Neural crest cell (in vitro differentiated cells): Measurements from ENCODE around the gene ERC2. TPM values are rescaled to one million over a fixed set of nuclear protein-coding genes. Genes with fewer than 3 reads are reported as not detected.

Experiments used
- DNase-seq: peaks from one replicate; pipeline ENCODE4 v3.0.0; 2021; ENCODE audit warnings: low read depth, mixed read lengths, low spot score
- H3K27ac Mint-ChIP-seq: one replicate; pipeline ENCODE4 v1.8.0; 2021; ENCODE audit warnings: mild to moderate bottlenecking, mixed read lengths; ENCODE audit not compliant: unreplicated experiment
- H3K27me3 Mint-ChIP-seq: 2 replicates; pipeline ENCODE4 v1.8.0; 2021; ENCODE audit warnings: low read depth, mild to moderate bottlenecking, mixed read lengths
- H3K36me3 Mint-ChIP-seq: 2 replicates; pipeline ENCODE4 v1.8.0; 2021; ENCODE audit warnings: low read depth, mild to moderate bottlenecking, mixed read lengths
- H3K4me1 Mint-ChIP-seq: 2 replicates; pipeline ENCODE4 v1.8.0; 2021; ENCODE audit warnings: mixed read lengths
- H3K4me3 Mint-ChIP-seq: one replicate; pipeline ENCODE4 v1.8.0; 2021; ENCODE audit warnings: mild to moderate bottlenecking, mixed read lengths
- H3K9me3 Mint-ChIP-seq: 2 replicates; pipeline ENCODE4 v1.8.0; 2021; ENCODE audit warnings: mixed read lengths
- CTCF ChIP-seq: fragments of 200-600 bp; sonication (generic); conservative IDR thresholded peaks from 2 replicates; pipeline ENCODE4 v1.5.0; 2021; ENCODE audit warnings: antibody characterized with exemption, mild to moderate bottlenecking
- total RNA-seq: library from RNA; stranded (reverse); gene quantifications from 2 replicates; pipeline ENCODE4 v1.2.1, GENCODE V29; 2021

Gene ERC2
- total RNA-seq, 1 donor from 2014 or later, result 13.5 TPM

DNA sequence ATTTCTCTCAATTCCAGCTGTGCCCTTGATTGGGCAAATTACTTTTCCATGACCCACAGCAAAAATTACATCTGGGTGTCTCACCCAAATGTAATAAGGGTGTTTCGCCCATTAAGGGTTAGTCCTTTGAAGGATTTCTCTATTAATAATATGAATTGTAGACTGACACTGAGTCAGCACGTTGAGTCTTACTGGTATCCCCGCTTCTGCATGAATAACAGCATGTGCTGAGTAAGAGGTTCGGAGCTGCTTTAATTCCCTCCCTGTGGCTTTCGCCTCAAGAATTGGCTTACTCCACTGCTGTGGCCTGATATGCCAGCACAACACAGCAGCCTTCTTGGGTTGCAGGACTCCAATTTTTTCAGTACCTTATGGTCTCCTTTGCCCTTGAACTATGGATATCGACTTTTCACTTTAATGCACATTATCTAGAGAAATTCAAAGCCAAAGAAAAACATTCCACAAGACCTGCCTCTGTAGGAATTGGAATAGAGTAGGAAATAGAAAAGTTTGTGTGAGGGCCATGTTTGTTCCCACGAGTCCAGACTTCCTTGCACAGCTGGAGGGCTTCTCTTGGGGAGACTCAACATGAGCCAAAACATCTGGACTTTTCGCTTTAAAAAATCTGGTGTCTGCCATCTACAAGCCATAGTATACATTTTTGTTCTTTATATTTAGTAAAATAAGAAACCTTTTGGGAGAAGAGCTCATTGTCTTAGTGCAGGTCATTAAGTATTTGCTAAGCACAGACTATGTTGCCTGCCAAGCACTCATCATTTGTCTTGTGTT, 20.7 kb upstream of the ERC2 start:
- Mint-ChIP-seq H3K4me3 (no peak overlapping the region), H3K27ac (no peak overlapping the region), H3K4me1 (no peaks in the 10 kb centered on the region), H3K36me3 (no peaks in the 10 kb centered on the region), H3K9me3 (no peaks in the 10 kb centered on the region), H3K27me3 (peaks cover 79% of the 10 kb centered on the region)
- DNase-seq, result no peak
- no peak for TF ChIP-seq CTCF

DNA sequence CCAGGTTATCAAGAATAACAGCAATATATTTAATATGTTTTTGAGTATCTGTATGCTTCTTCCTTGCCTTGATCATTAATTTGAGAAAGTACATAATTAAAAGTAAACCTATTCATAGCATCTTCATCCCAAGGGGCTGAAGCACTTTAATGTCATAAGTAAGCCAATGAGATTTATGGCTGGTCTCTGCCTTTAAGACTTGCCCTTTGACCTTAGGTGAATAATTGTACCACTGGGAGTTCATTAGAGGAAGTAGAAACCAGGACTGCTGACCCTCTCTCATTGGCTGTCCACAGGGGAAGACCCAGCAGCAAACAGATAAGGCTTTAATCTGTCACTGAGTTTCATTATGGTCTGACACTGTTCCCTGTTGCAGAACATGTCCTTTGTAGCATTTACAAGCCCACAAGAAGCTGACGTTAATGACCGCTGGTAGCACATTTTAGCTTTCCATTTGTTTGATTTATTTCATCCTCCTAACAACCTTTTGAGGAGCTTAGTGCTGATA, 16.3 kb upstream of the ERC2 start:
- no peak overlapping the region for H3K27ac Mint-ChIP-seq
- no peak overlapping the region for H3K4me3 Mint-ChIP-seq
- H3K36me3 Mint-ChIP-seq, result no peaks in the 10 kb centered on the region
- TF ChIP-seq CTCF, result no peak
- no peak for DNase-seq
- H3K27me3 Mint-ChIP-seq, result peaks cover 80% of the 10 kb centered on the region
- peaks cover 2% of the 10 kb centered on the region for H3K9me3 Mint-ChIP-seq
- H3K4me1 Mint-ChIP-seq, result no peaks in the 10 kb centered on the region

DNA sequence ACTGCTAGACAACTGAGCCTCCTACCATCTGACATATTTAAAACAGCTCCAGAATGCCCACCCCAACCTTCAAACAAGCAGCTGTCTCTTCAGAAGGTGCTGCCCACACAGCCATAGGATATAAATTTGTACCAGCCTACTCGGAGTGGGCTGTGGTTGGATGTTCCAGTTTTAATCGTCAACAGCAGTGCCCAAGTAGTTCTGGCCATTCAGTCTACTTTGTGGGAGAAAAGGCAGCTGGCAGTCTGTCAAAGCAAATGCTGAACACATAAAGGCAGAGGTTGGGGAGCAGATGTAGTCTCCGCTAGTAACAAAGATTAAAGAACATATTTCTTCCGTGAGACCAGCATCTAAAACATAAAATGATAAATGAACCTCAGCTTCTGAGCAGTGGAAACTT, 15.9 kb upstream of the ERC2 start:
- Mint-ChIP-seq H3K4me1 (no peaks in the 10 kb centered on the region), H3K9me3 (peaks cover 2% of the 10 kb centered on the region), H3K4me3 (no peak overlapping the region), H3K27me3 (peaks cover 79% of the 10 kb centered on the region), H3K36me3 (no peaks in the 10 kb centered on the region), H3K27ac (no peak overlapping the region)
- no peak for TF ChIP-seq CTCF
- no peak for DNase-seq

DNA sequence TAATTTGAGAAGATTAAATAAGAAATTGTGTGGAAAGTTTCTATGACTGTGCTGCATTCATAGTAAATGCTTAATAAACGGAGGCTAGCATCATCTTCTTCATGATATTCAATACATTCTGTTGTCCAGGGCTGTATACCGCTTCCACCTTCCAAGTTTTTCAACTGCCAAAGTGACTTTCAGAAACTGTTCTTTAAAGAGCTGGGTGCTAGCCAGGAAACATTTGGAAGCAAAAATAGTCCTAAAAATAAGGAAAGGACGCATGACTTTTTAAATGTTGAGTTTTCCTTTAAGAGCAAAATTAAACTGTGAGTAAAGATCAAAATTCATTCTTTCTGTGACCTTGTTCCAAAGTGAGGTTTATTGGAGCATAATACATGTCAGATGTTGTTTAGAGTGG, 9.4 kb upstream of the ERC2 start:
- H3K4me1 Mint-ChIP-seq, result peaks cover 4% of the 10 kb centered on the region
- no peaks in the 10 kb centered on the region for H3K36me3 Mint-ChIP-seq
- no peak for DNase-seq
- peaks cover 58% of the 10 kb centered on the region for H3K27me3 Mint-ChIP-seq
- H3K27ac Mint-ChIP-seq, result no peak overlapping the region
- H3K9me3 Mint-ChIP-seq, result peaks cover 1% of the 10 kb centered on the region
- TF ChIP-seq CTCF, result no peak
- H3K4me3 Mint-ChIP-seq, result no peak overlapping the region

- Mint-ChIP-seq H3K4me3 (no peak overlapping the region), H3K27ac (no peak overlapping the region), H3K9me3 (no peaks in the 10 kb centered on the region), H3K36me3 (no peaks in the 10 kb centered on the region), H3K4me1 (peaks cover 4% of the 10 kb centered on the region), H3K27me3 (peaks cover 53% of the 10 kb centered on the region)
- DNase-seq, result no peak
- TF ChIP-seq CTCF, result no peak
These were observed 8.5 kb upstream of the ERC2 start for GRCh38 chr3:56476771-56477170.
